GM19395 (cell line): ENCODE results near the gene QSOX2.

Source experiments
- ATAC-seq: cut with Tn5 transposase; IDR thresholded peaks from one replicate; pipeline ENCODE4 v1.9.1; 2021; ENCODE audit warnings: mild to moderate bottlenecking, moderate library complexity; ENCODE audit not compliant: unreplicated experiment

Gene QSOX2

GRCh38 chr9:136157477-136158265 is 87.9 kb downstream of the QSOX2 start:
- ATAC-seq = no peak
